ENCODE results near the gene SLIT3.

Gene SLIT3

GRCh38 chr5:169174923-169175322, 126.0 kb downstream of the SLIT3 start:
- DNase-seq (ENCODE audit: low read depth, low spot score), result no peak

GRCh38 chr5:169173372-169173771, 127.6 kb downstream of the SLIT3 start:
- no peak for DNase-seq (ENCODE audit: low read depth, low spot score)

DNA sequence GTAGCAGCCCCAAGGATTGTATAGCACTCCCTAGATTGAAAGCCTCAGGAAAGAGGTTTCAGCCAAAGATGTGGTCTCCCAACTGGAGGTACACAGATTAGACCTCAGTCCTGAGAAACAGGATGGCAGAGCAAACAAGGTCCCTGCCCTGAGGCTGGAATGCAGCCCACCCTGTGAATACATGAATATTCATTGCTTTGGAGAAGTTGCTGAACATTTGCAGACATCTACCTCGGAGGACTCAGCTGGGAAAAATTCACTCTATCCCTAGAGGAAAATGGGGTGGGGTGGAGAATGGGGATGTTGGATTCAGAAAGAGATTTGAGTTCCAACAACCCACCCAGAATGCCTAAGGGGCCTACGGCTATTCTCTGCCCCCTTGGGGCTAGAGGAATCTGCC, 129.4 kb downstream of the SLIT3 start:
- peak; percentile 25 for DNase-seq (ENCODE audit: low read depth, low spot score)

DNA sequence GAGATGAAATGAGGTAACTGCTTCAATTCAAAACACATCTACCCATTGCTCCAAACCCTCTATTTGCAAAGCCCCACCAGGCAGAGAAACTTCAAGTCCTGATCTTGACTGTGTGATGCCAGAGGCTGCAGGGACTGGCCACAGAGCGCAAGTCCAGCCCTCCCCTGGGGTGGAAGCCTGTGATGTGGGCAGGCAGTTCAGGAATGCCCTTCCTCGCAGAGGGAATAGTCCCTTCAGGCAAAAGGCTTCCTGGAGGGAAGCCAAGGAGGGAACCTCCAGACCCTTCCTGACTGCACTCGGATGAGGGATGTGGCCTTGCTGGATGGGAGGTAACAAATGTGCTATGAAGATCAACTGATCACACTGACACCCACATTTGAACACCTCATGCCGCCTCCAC, 131.2 kb downstream of the SLIT3 start:
- no peak for DNase-seq (ENCODE audit: low read depth, low spot score)

DNA sequence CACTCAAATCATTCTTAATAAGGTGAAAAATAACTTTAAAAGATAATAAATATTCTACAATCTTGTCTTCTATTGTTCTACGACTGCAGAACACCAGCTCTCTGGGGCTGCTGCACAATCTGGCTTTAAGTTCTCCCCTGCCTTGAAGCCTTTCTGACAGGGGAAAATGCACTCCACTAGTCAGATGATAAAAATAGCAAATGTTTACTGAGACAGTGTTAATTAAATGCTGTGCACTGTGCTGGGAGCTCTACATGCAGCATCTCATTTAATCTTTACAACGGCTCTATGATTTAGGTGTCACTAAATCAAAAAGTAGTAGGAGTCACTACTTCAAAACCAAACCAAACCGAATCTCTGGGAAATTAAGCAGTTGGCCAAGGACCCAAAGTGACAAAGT, 132.7 kb downstream of the SLIT3 start:
- DNase-seq (ENCODE audit: low read depth, low spot score), result no peak

DNA sequence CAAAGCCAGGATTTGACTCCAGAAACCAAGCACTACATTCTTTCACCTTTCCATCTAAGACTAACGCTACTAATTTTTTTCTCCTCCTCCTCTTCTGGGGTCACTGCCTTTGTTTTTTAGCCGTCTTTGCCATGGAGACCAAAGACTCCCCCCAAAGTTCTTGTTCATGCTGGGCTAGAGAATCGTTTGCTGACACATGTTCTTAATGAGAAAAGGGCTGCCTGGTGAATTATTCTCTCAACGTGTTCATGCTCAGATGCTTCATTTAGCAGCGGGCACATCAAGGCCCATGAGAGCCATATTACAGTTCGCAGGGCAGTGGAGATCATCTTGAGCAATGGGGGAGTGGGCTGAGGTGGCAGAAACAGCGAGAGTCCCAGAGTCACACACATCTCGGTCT, 134.9 kb downstream of the SLIT3 start:
- no peak for DNase-seq (ENCODE audit: low read depth, low spot score)

DNA sequence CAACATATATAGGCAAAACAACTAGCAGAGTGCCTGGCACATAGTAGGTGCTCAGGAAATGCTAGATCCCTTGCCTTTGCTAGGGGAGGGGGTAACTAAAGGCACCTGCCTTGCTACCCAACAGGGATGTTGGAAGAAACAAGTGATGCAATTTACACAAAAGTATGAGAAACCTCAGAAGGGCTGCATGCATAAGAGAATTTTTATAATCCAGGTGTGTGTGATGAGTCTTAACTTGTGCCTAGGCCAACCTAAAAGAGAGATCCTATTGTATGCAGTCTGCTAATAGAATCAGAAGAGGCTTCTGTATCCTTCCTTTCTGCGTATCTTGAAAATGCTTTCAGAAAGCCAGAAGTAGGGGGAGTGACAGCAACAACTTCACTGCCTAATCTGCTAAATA, 135.9 kb downstream of the SLIT3 start:
- DNase-seq (ENCODE audit: low read depth, low spot score), result no peak

- DNase-seq (ENCODE audit: low read depth, low spot score), result peak; percentile 33
These were observed 136.4 kb downstream of the SLIT3 start for GRCh38 chr5:169164481-169164925.

DNA sequence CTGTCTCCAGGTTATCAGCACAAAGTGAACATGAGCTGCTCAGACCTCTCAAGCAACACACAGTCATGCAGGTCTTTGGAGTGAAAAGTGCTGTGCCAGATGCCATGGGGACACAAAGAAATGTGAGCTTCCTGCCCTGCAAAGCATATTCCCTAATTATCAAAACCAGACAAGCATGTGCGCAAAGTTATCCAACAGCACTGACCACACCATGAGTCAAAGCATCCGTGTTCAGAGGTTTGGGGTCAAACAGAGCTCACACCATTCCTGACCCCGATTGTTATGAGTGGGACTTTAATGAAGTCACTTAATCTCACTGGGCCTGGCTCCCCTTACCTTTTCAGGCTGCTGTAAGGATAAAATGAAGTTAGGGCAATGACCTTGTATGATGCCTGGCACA, 138.5 kb downstream of the SLIT3 start:
- no peak for DNase-seq (ENCODE audit: low read depth, low spot score)

DNA sequence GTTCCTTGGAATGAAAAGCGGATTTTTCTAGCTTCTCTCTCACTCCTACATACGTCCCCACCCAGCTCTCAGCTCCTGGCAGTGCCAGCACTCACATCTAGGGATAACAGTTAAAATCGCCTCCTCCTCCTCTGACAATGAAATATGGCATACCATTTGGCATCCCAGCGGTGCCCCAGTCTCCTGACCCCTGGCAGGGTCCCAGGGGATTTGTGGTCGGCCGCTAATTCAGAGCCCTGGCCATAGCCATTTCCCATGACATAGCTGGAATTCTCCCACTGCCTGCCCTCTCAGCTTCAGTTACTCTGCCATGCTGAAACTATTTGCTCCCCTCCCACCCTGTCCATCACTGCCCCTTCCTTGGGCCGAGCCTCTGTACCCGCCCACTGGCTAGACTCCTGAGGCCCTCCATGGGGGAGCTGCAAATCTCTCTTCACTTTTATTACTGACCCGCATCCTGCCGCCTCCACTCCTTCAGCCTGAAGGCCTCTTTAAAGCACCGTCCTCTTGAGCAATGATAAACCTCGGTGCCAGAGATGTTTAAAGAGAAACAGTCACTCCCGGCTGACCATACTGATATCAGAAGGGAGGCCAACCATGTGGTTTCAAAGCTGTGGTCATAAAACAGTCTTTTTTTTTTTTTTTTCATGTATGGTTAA, 139.8 kb downstream of the SLIT3 start:
- no peak for DNase-seq (ENCODE audit: low read depth, low spot score)

DNA sequence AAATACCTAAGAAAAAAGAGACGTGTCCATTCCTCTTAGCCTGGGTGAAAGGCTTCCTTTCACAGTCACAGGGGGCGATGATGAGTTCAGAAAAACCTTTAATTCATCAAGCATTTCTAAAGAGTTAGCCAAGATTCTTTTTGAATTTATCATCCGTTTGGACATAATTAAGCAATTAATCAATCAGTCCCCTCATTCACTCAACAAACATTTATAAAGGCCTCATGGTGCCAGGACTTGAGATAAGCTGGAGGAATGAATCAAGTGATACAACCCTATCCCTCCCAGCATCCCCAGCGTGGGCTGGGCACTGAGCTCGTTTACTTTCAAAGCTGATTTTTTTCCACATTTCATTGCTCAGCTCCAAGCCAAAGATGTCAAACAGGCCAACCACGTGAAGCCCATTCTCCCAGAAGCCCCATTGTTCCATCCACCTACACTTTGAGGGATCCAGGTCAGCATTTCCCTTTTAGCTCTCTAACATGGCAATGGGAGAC, 140.5 kb downstream of the SLIT3 start:
- no peak for DNase-seq (ENCODE audit: low read depth, low spot score)

- DNase-seq (ENCODE audit: low read depth, low spot score), result no peak
These were observed 142.2 kb downstream of the SLIT3 start for GRCh38 chr5:169158764-169159163.

GRCh38 chr5:169157064-169157463, 143.9 kb downstream of the SLIT3 start:
- no peak for DNase-seq (ENCODE audit: low read depth, low spot score)

- no peak for DNase-seq (ENCODE audit: low read depth, low spot score)
These were observed 146.3 kb downstream of the SLIT3 start for GRCh38 chr5:169154679-169155078.

DNA sequence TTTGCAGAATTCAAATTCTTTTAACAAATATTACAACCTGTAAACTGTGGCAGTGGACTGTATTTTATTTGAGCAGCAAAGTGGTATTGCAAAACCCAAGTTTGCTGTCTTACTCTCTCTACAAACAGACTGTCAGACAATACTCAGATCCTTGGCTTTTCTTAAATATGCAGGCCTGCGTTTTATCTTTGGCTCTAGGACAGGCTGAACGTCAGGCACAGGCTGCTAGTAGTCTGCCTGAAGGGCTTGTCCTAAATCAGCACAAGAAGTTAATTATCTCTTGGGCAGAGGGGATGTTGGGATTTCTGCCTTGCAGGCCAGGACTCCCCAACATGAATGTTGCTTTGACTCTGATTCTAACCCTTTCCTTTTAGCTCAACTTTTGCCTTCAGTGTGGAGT, 147.5 kb downstream of the SLIT3 start:
- no peak for DNase-seq (ENCODE audit: low read depth, low spot score)

DNA sequence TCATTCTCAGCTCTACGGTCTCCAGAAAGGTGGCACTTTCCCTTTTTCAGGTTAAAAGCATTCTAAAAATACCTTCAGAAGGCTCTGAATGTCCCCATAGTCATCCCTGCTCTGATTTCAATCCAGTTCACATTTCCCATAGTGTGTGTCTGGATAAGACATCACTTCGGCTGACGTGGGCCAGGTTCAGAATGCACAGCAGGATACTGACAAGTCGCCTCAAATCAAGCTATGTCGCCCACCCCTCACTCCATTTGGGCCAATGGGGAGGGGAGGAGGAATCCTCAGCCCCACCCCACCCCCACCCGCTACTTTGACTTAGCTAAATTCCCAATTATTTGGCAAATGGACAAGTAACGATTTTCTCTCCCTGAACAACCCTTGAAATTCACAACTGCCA, 148.0 kb downstream of the SLIT3 start:
- DNase-seq (ENCODE audit: low read depth, low spot score), result no peak

- no peak for DNase-seq (ENCODE audit: low read depth, low spot score)
These were observed 148.5 kb downstream of the SLIT3 start for GRCh38 chr5:169152453-169152852.

- no peak for DNase-seq (ENCODE audit: low read depth, low spot score)
These were observed 149.7 kb downstream of the SLIT3 start for GRCh38 chr5:169151051-169151805.

- no peak for DNase-seq (ENCODE audit: low read depth, low spot score)
These were observed 150.8 kb downstream of the SLIT3 start for GRCh38 chr5:169150108-169150507.

DNA sequence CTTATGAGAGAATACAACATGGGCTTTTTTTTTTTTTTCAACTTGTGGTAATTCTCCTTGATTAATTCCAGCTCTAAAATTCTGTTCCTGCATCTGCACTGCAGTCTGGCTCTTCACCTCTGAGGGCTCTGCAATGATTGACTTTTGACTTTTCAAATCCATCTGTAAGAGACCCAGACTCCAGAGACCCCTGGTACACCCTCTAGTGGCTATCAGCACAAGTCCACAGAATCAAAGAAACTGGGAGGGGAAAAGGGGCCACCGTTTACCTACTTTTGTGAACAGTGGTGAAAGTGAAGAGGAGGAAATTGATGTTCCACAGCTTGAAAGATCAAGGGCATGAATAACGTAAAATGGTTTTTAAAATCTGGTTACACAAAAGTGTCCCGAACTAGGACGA, 151.6 kb downstream of the SLIT3 start:
- no peak for DNase-seq (ENCODE audit: low read depth, low spot score)

DNA sequence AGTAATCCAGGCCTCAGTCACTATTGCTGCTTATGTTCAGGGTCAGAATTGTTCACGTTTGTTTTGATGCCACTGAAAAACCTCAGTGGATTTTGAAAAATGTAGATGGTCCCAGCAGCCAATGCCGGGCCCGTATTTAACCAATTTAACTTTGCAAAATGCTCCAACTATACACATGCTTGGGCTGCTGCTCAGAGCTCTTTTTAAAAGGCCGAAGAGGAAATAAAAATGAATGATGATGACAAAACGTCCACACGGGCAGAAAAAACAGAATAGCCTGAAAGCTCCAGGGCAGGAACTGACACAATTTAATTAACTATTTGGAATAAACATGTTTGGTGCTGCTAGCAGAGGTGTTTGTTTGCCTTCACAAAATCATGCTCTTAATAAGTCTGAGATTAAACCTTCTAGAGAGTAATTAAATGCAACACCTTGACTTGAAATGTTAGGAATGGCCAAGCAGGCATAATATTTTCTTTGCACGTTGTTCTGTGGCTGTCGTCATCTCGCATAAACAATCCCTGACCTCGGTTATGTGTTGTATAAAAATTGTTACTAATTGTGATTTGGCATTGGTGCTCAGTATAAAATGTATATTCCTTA, 152.7 kb downstream of the SLIT3 start:
- DNase-seq (ENCODE audit: low read depth, low spot score), result no peak

DNA sequence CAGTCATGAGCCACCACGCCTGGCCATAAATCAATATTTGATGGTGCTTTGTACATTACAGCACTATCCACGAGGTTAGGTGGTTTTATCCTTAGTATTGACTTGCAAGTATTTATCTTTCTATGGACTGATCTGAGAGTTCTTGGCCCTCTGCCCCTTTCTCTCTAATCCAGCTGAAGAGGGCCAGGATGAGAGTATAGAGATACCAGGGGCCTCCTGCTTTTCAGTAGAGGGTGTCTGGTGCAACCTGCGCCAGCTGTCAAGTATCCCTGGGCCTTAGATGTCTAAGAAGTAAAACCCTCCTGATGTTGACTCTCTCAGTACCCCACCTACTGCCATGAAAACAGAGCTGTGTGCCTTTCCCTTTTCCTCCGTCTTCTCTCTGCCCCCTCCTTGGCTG, 153.4 kb downstream of the SLIT3 start:
- DNase-seq (ENCODE audit: low read depth, low spot score), result no peak

DNA sequence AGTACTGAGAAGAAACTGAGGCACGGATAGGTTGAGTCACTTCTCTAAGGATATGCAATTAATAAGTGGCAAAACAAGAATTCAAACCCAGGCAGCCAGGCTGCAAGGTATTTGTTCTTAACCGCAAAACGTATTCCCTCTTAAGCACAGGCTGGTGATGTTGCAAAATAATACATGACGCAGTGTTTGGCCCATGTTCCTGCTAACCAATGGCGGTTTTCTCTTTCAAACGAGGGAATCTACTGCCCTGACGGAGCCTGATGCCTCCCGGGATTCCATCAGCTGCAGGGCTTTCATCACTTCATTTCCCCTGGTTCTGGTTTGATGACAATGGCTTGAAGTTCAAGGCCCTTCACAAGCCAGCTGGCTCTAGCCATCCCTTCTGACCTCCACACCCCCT, 154.8 kb downstream of the SLIT3 start:
- DNase-seq (ENCODE audit: low read depth, low spot score), result no peak

Data from iPS DF 19.7 (cell line).